Neural crest cell (in vitro differentiated cells): Measurements from ENCODE around the gene ARNT2. TPM values are rescaled to one million over a fixed set of nuclear protein-coding genes. Genes with fewer than 3 reads are reported as not detected.

Experiments used
- DNase-seq: peaks from one replicate; pipeline ENCODE4 v3.0.0; 2021; ENCODE audit warnings: low read depth, mixed read lengths, low spot score
- H3K27ac Mint-ChIP-seq: one replicate; pipeline ENCODE4 v1.8.0; 2021; ENCODE audit warnings: mild to moderate bottlenecking, mixed read lengths; ENCODE audit not compliant: unreplicated experiment
- H3K27me3 Mint-ChIP-seq: 2 replicates; pipeline ENCODE4 v1.8.0; 2021; ENCODE audit warnings: low read depth, mild to moderate bottlenecking, mixed read lengths
- H3K36me3 Mint-ChIP-seq: 2 replicates; pipeline ENCODE4 v1.8.0; 2021; ENCODE audit warnings: low read depth, mild to moderate bottlenecking, mixed read lengths
- H3K4me1 Mint-ChIP-seq: 2 replicates; pipeline ENCODE4 v1.8.0; 2021; ENCODE audit warnings: mixed read lengths
- H3K4me3 Mint-ChIP-seq: one replicate; pipeline ENCODE4 v1.8.0; 2021; ENCODE audit warnings: mild to moderate bottlenecking, mixed read lengths
- H3K9me3 Mint-ChIP-seq: 2 replicates; pipeline ENCODE4 v1.8.0; 2021; ENCODE audit warnings: mixed read lengths
- CTCF ChIP-seq: fragments of 200-600 bp; sonication (generic); conservative IDR thresholded peaks from 2 replicates; pipeline ENCODE4 v1.5.0; 2021; ENCODE audit warnings: antibody characterized with exemption, mild to moderate bottlenecking
- total RNA-seq: library from RNA; stranded (reverse); gene quantifications from 2 replicates; pipeline ENCODE4 v1.2.1, GENCODE V29; 2021

The ARNT2 gene
- total RNA-seq, 1 donor from 2014 or later, result 58.3 TPM

GRCh38 chr15:80471881-80472280, 67.7 kb downstream of the ARNT2 start:
- TF ChIP-seq CTCF, result no peak
- Mint-ChIP-seq H3K36me3 (peaks cover 69% of the 10 kb centered on the region), H3K4me3 (no peak overlapping the region), H3K27me3 (no peaks in the 10 kb centered on the region), H3K27ac (peak overlapping the region; percentile 57), H3K4me1 (peaks cover 52% of the 10 kb centered on the region), H3K9me3 (peaks cover 6% of the 10 kb centered on the region)
- no peak for DNase-seq

DNA sequence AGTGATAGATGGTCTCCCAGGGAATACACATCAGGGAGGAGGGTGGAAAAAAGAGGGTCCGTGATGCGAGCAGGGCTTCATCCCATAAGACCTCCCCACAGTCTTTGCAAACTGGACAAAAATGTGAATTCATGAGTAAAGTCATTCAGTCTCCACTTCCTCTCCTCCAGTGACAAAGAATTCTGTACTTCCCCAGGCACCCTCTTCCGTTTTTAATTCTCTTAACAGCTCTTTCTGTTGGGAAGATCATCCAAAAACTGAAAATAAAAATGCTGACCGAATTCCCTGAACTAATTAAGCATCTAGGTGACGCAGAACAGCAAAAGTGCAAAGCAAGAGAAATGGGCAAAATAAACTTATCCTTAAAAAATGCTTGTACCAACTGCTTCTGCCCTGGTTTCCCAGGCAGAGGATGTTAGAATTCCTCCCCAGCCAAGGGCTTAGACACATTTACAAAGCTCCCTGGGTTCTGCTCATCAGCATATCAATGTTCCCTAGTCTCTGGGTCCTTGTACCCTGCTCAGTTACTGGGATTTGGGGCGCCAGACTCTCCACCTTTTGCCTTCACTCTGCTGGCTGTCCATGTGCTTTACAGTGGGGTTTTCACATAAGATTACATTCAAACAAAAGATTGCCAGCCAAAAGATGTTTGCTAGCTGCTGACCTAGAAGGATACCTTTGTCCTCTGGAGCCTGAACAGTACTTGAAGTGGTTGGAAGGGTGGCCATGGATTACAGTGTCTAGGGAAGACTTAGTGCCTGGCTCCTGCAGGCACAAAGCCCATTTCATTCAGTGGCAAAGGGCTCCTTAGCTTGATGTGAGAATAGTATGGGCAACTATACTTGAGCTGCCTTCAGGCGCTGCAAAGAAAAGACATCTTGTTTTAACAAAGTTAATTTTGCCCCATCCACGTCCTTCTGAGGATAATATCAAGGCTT, 69.4 kb downstream of the ARNT2 start:
- H3K9me3 Mint-ChIP-seq, result peaks cover 6% of the 10 kb centered on the region
- H3K27ac Mint-ChIP-seq, result peak overlapping the region; percentile 76
- peaks cover 43% of the 10 kb centered on the region for H3K4me1 Mint-ChIP-seq
- no peak overlapping the region for H3K4me3 Mint-ChIP-seq
- no peaks in the 10 kb centered on the region for H3K27me3 Mint-ChIP-seq
- H3K36me3 Mint-ChIP-seq, result peaks cover 76% of the 10 kb centered on the region
- DNase-seq, result no peak
- no peak for TF ChIP-seq CTCF

DNA sequence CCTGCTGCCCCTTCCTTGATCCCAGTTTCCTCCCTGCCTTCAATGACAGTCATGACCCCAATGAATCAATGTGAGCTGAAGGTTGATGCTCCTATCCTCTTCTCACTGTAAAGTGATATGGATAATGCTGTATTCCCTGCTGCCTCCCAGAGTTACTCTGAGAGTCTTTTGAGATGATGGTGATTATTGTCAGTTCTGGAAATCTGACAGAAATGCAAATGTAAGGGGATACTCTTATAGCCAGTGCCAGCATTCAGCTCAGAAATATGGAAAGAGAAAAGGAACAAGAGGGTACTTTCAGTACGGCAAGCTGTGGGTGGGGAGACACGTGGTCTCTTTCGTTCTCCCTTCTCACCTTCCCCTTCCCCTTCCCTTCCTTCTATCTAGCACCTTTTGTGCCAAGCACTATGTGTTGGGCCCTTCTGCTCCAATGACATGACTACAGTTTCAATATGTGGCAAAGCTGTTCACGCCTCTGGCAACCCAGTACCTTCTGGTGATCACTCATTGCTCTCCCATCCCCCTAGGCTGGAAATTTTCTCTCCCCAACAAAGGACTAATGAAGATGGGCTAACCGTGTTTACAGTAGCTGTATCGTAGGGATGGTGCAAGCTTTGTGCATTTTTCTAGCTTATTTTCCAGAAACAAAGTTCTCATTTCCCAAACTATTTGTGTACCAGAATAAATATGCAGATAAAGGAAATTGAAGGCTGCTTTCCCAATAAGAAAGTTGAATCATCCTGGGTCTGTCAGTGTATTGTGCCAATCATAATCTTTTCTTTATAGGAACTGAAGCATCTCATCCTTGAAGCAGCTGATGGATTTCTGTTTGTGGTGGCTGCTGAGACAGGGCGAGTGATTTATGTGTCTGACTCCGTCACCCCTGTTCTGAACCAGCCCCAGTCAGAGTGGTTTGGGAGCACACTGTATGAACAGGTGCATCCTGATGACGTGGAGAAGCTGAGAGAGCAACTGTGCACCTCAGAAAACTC, 70.3 kb downstream of the ARNT2 start:
- no peak for DNase-seq
- no peak for TF ChIP-seq CTCF
- peaks cover 82% of the 10 kb centered on the region for H3K36me3 Mint-ChIP-seq
- peaks cover 6% of the 10 kb centered on the region for H3K9me3 Mint-ChIP-seq
- no peaks in the 10 kb centered on the region for H3K27me3 Mint-ChIP-seq
- H3K4me1 Mint-ChIP-seq, result peaks cover 44% of the 10 kb centered on the region
- H3K27ac Mint-ChIP-seq, result peak overlapping the region; percentile 32
- H3K4me3 Mint-ChIP-seq, result no peak overlapping the region

DNA sequence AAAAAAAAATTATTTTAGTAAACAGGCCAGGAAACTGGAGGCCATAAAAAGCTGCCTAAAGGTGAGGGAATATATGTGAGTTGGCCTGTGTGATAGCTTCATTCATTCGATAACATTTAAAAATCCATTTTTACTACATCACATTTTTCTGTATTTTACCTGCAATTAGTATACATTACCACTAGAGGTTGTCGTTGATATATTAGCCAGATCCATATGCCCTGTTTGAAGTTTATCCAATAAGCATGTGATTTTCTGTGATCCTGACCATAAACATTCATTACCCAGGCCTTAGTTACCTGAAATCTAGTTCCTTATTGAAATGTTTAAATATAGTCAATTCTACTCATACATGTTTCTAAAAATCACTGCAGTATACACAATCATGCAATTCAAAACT, 71.4 kb downstream of the ARNT2 start:
- Mint-ChIP-seq H3K27me3 (no peaks in the 10 kb centered on the region), H3K9me3 (peaks cover 6% of the 10 kb centered on the region), H3K4me1 (peaks cover 45% of the 10 kb centered on the region), H3K4me3 (no peak overlapping the region), H3K36me3 (peaks cover 77% of the 10 kb centered on the region), H3K27ac (no peak overlapping the region)
- DNase-seq, result no peak
- peak; percentile 52 for TF ChIP-seq CTCF

GRCh38 chr15:80476036-80476435, 71.9 kb downstream of the ARNT2 start:
- Mint-ChIP-seq H3K27ac (no peak overlapping the region), H3K4me1 (peaks cover 46% of the 10 kb centered on the region), H3K4me3 (no peak overlapping the region), H3K27me3 (no peaks in the 10 kb centered on the region), H3K9me3 (peaks cover 6% of the 10 kb centered on the region), H3K36me3 (peaks cover 77% of the 10 kb centered on the region)
- no peak for DNase-seq
- no peak for TF ChIP-seq CTCF
